Measurements from ENCODE around the gene PDHX. TPM values are rescaled to one million over a fixed set of nuclear protein-coding genes. Genes with fewer than 3 reads are reported as not detected.

PDHX gene
- 23.1 and 27.9 TPM in 2 replicates for total RNA-seq

DNA sequence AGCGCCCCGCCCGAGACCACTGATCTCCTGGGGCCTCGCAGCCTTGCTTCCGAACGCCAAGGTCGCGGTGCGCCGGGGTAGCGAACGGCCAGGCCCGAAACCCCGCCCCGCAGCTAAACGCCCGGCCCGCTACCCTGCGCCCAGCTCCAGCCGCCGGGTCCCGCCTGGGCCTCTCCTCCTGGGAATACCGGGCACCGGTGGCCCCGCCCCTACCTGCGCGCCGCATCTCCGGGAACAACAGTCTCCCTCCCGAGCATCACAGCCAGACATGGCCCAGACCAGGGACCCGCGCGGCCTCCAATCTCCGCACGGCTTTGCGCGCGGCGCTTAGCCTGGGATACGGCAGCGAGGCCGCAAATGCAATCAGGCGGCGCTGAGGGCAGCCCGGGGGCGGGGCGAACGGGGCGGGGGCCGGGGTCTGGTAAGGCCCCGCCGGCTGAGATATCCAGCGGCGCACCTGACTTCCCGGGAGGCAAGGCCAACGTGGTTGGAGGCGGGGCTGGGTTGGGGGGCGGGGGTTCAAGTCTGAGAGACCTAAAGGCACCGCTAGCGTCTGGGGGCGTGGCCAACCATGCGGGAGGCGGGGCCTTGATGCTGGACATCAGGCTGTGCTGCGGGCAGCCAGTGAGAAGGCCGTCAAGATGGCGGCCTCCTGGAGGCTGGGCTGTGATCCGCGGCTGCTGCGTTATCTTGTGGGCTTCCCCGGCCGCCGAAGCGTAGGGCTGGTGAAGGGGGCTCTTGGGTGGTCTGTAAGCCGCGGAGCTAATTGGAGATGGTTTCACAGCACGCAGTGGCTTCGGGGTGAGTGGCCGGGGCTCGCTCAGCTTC lies at the start of gene PDHX, which contains the start of gene APIP:
TSS of gene PDHX (plus strand) at position 604 of the 828 bp plus-strand sequence. CDS start at position 642, 38 bp downstream.
TSS of gene APIP (minus strand) at position 365 of the 828 bp plus-strand sequence. CDS start at position 270, 95 bp downstream.

Other genes starting within 250 kb of the PDHX start
- gene APIP, start 239 bp upstream of the PDHX start, total RNA-seq: 14.5 and 14.9 TPM in 2 replicates
- 332 and 382 TPM in 2 replicates for gene CD44, start 222.6 kb downstream of the PDHX start, total RNA-seq

All from tracheal epithelial cell (primary cell).